Right cardiac atrium (tissue), 5 donors: ENCODE results near the gene LARP4. TPM values are rescaled to one million over a fixed set of nuclear protein-coding genes. Genes with fewer than 3 reads are reported as not detected.

Experiments used
- ATAC-seq, 2 donors: fragments of 200-7000 bp; cut with Tn5 transposase; one replicate each; pipeline versions ENCODE4 v1.8.0 to v1.9.1; 2020; ENCODE audit warnings: moderate library complexity in 2 of 2, mild to moderate bottlenecking in 1 of 2
- DNase-seq, 3 donors: peaks; one replicate each; pipeline ENCODE4 v3.0.0-alpha.2; 2020
- H3K27ac ChIP-seq: one replicate; pipeline ENCODE4 v1.5.1; 2013; ENCODE audit warnings: mild to moderate bottlenecking, low read length, control low read depth, moderate library complexity
- H3K27me3 ChIP-seq: one replicate; pipeline ENCODE4 v1.6.1; 2013; ENCODE audit not compliant: control insufficient read depth, insufficient read depth
- H3K4me1 ChIP-seq: one replicate; pipeline ENCODE4 v1.6.1; 2013; ENCODE audit warnings: low read length; ENCODE audit not compliant: control insufficient read depth, insufficient read depth
- H3K4me3 ChIP-seq: one replicate; pipeline ENCODE4 v1.5.1; 2013; ENCODE audit warnings: low read length, control low read depth
- H3K9me3 ChIP-seq: one replicate; pipeline ENCODE4 v1.6.1; 2013; ENCODE audit warnings: low read length; ENCODE audit not compliant: control insufficient read depth
- WGBS: extraction: QIAGEN DNeasy Blood & Tissue Kit; methylation state at CpG from one replicate; pipeline ENCODE4 v1.1.7; 2013; 5-methylcytosine and 5-hydroxymethylcytosine counted together
- intact Hi-C, 4 donors: fragments of 100-400 bp; cut with DNase I; formaldehyde crosslinking; loops; one replicate each; pipeline versions ENCODE4 v1.11.0 to v1.14.0; 2022 to 2023
- polyA plus RNA-seq: library from polyadenylated mRNA; stranded (reverse); fragments of 200-250 nt; gene quantifications from one replicate; pipeline ENCODE4 v1.2.3, GENCODE V29; 2013
- total RNA-seq, 4 donors: library from RNA; stranded (reverse); fragmentation: NEBNext Ultra II Directional; extraction: Animal tissue kit (Norgen Biotek cat#: 25700); gene quantifications; one replicate each; pipeline ENCODE4 v1.2.1, GENCODE V29; 2021
- donor health status: healthy with polysubstance abuse.
- donor health status: DM: no; HTN: yes; CAD: no.
- donor health status: DM: no; HTN: no; CAD: no.
- donor health status: DM: no; HTN: yes; CAD: no; lungs with severe emphysema.
- donor health status: DM: yes; HTN: yes; CAD: no.

LARP4 gene
- total and polyA plus RNA-seq, 5 donors = 12.3 to 75.4 (median 60.7) TPM

GRCh38 chr12:50528800-50529199 lies 128.1 kb downstream of the LARP4 start:
- intact Hi-C loops = no loop called here
- Histone ChIP-seq H3K27ac (no peak overlapping the region), H3K9me3 (no peaks in the 10 kb centered on the region), H3K4me3 (no peak overlapping the region), H3K27me3 (no peaks in the 10 kb centered on the region), H3K4me1 (peaks cover 10% of the 10 kb centered on the region)
- WGBS = 92% methylated on average over 1 of the region's 1 CpG
- DNase-seq (no peak), ATAC-seq (no peak)

GRCh38 chr12:50529345-50529744 lies 128.7 kb downstream of the LARP4 start:
- intact Hi-C loops = no loop called here
- DNase-seq (no peak), ATAC-seq (no peak)
- no peak overlapping the region for H3K4me3 ChIP-seq
- H3K27ac ChIP-seq = no peak overlapping the region
- peaks cover 10% of the 10 kb centered on the region for H3K4me1 ChIP-seq
- 94% methylated on average over 3 of the region's 3 CpGs for WGBS
- H3K27me3 ChIP-seq = no peaks in the 10 kb centered on the region
- H3K9me3 ChIP-seq = no peaks in the 10 kb centered on the region

Other genes with a start within 250 kb of the LARP4 start
- 10 to 100 TPM; 14.0 to 18.8 (median 17.7) TPM for gene CERS5, start 233.5 kb upstream of the LARP4 start, total RNA-seq
- gene CERS5, start 233.5 kb upstream of the LARP4 start, polyA plus RNA-seq = 15.6 TPM
- 10 to 100 TPM; 21.9 to 33.5 (median 23.3) TPM for gene LIMA1, start 117.4 kb upstream of the LARP4 start, total RNA-seq
- gene LIMA1, start 117.4 kb upstream of the LARP4 start, polyA plus RNA-seq = 19.9 TPM
- gene FAM186A, start 4.3 kb upstream of the LARP4 start, total RNA-seq = not detected
- 0.02 TPM for gene FAM186A, start 4.3 kb upstream of the LARP4 start, polyA plus RNA-seq
- 10 to 100 TPM; 10.7 to 16.8 (median 12.4) TPM for gene DIP2B, start 104.1 kb downstream of the LARP4 start, total RNA-seq
- 3.8 TPM for gene DIP2B, start 104.1 kb downstream of the LARP4 start, polyA plus RNA-seq